Fibroblast of villous mesenchyme (primary cell): Measurements from ENCODE around the gene COL27A1. TPM values are rescaled to one million over a fixed set of nuclear protein-coding genes. Genes with fewer than 3 reads are reported as not detected.

Source experiments
- DNase-seq: peaks from one replicate; pipeline ENCODE4 v3.0.0-alpha.2; 2010; ENCODE audit warnings: low read depth
- H3K4me3 ChIP-seq: 2 replicates; pipeline ENCODE4 v1.5.1; 2011; ENCODE audit warnings: low read depth, mild to moderate bottlenecking, low read length
- total RNA-seq: library from RNA; depleted of rRNA; stranded (reverse); fragments of >200 nt; gene quantifications from 2 replicates; pipeline ENCODE4 v1.2.3, GENCODE V29; 2012
- TF ChIP-seq, protein P1 (sequence below): IDR thresholded peaks from 2 replicates; pipeline ENCODE4 v1.5.1; 2012; ENCODE audit warnings: low read depth, mild to moderate bottlenecking, low read length; ENCODE audit not compliant: insufficient read depth

Gene COL27A1
- total RNA-seq, 1 donor: 23.3 TPM

DNA sequence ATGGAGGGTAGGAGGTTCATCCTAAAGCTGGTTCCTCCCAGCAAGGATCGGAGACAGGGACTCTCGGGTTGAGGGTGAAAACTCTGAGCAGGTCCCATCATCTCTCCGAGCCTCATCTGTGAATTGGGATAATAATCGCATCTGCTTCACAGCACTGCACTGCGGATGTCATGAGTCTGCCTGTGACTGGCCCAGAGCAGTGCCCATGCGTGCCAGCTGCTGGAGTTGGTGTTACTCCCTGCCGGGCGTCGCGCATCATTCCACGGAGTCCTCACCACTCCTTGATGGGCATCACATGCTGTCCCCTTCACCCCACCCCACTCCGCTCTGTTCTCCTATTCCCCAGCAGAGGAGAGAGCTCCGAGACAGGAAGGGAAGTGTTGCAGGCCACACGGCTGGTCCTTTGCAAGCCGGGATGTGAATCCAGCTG, 132.4 kb downstream of the COL27A1 start:
- TF ChIP-seq, protein P1, sequence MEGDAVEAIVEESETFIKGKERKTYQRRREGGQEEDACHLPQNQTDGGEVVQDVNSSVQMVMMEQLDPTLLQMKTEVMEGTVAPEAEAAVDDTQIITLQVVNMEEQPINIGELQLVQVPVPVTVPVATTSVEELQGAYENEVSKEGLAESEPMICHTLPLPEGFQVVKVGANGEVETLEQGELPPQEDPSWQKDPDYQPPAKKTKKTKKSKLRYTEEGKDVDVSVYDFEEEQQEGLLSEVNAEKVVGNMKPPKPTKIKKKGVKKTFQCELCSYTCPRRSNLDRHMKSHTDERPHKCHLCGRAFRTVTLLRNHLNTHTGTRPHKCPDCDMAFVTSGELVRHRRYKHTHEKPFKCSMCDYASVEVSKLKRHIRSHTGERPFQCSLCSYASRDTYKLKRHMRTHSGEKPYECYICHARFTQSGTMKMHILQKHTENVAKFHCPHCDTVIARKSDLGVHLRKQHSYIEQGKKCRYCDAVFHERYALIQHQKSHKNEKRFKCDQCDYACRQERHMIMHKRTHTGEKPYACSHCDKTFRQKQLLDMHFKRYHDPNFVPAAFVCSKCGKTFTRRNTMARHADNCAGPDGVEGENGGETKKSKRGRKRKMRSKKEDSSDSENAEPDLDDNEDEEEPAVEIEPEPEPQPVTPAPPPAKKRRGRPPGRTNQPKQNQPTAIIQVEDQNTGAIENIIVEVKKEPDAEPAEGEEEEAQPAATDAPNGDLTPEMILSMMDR: no peak
- no peak overlapping the region for H3K4me3 ChIP-seq
- no peak for DNase-seq

DNA sequence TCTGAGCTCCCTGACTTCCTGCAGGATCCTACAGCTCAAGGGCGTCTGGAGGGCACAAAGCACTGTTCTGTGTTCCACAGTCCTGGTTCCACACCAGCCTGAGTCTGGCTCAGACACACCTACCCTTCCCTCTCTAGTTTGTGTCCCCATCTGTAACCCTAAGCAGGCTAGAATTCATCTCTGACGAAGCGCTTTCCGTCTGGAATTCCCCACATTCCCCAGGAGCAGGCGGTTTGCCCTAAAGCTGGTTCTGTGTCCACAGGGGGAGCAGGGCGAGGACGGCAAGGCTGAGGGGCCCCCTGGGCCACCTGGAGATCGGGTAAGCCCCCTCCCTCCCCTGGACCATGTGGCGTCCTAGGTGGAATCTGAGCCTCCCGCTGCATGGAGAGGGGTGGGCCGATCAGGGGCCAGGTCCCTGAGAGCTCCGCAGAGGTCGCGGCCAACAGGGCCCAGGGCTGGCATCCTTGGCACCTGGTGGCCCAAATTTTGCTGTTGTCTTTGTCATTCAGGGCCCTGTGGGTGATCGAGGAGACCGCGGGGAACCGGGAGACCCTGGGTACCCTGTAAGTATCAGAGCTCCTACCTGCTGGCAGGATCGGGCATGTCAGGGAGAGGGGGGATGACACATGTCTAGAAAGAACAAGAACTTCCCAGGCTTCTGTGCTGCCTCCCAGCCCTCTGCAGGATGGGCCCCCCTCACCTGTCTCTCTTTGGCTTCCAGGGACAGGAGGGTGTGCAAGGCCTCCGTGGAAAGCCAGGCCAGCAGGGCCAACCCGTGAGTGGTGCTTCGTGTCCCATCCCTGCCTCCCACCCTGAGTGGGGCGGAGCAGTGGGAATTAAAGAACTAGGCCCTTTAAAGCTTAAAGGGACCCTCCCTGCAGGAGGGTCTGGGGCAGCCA, 133.1 kb downstream of the COL27A1 start:
- TF ChIP-seq, protein P1: no peak
- H3K4me3 ChIP-seq: no peak overlapping the region
- peak; percentile 57 for DNase-seq

DNA sequence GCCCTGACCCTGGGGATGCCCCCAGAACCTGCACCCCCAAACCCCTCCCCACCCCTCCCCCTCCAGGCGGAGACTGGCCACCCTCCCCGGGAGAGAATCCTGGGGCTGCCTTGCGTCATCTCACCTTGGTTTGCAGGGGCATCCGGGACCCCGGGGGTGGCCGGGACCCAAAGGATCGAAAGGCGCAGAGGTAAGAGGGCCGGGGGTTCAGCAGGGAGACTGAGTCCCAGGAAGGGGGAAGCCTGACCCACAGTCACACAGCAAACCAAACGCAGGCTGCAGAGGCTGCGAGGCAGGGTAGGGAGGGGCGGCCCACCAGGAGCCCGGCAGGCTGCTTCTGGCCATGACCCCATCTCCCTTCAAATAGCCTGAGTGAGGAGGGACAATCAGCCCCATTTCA, 133.8 kb downstream of the COL27A1 start:
- TF ChIP-seq, protein P1: no peak
- no peak for DNase-seq
- no peak overlapping the region for H3K4me3 ChIP-seq

DNA sequence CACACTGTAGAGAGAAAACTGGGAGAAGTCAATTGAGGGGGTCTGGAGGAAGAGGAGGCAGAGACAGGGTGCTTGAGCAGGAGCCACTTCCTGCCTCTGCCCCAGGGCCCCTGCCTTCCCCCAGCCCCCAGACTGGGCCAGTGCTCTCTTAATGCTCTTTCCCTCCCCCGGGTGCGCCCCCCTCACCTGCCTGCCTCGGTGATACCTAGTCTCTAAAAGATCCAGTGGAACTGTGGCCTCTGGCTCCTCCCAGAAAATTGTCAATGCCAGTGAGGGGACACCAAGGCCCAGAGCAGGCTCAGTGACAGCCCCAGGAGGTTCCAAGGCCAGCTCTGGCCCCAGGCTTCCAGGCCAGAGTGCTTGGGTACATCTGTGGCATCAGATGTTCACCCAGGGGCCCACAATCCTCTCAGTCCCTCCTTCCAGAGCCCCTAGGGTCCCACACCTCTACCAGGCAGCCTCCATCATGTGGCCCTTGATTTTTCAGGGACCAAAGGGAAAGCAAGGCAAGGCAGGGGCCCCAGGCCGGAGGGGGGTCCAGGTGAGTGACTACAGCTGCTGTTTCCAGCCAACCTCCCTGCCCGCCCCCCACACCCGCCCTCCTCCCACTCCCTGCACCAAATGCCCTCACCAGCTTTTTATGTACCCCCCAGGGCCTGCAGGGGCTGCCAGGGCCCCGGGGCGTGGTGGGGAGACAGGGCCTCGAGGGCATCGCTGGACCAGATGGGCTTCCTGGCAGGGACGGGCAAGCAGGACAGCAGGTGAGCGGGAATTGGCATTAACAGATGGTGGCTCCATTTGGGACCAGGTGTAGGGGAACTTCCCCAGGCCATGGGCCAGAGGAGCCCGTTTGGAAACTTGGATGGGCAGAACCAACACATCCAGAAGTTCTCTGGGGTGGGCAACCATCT, 134.5 kb downstream of the COL27A1 start:
- no peak for DNase-seq
- TF ChIP-seq, protein P1: no peak
- no peak overlapping the region for H3K4me3 ChIP-seq

DNA sequence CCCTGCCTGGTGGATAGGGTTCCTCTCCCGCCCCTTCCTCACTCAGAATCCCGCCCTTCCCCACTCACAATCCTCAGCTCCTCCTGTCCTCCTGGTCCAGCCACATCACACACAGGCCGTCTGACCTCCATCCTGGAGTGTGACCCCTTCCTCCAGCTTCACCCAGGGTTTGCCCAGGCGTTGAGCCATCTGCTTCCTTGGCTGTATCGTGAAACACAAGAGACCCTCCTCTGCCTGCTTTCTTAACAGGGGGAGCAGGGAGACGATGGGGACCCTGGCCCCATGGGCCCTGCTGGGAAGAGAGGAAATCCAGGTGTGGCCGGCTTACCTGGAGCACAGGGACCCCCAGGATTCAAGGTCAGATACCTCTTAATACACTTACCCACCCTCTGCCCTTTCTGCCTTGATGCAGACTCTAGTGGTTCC, 135.2 kb downstream of the COL27A1 start:
- DNase-seq: no peak
- TF ChIP-seq, protein P1: no peak
- H3K4me3 ChIP-seq: no peak overlapping the region

DNA sequence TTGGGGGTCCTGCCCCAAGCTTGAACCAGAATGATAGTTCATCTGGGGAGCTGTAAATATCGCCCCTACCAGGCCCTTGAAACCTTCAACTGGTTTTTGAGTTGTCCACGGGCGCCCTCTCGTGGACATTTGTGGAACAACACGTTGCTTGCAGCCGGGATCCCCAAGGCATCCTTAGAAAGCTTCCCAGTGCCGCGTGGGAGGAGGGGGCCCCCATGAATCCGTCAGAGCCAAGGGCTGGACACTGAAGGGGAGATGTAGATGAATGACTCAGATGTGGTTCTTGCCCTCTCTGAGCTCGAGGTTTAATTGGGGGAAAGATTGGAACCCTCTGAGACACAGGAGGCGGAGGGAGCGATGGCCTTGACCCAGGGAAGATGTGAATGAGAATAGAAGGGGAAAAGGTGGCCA, 135.7 kb downstream of the COL27A1 start:
- DNase-seq: peak; percentile 71
- TF ChIP-seq, protein P1: peak; percentile 83
- H3K4me3 ChIP-seq: no peak overlapping the region
